Right lobe of liver (tissue), 6 donors: ENCODE results near the gene DSE. TPM values are rescaled to one million over a fixed set of nuclear protein-coding genes. Genes with fewer than 3 reads are reported as not detected.

Experiments used
- ATAC-seq, 4 donors: fragments of 200-7000 bp; cut with Tn5 transposase; one replicate each; pipeline ENCODE4 v1.9.1; 2020; ENCODE audit warnings: mild to moderate bottlenecking in 4 of 4, moderate library complexity in 4 of 4
- DNase-seq, 3 donors: peaks; one replicate each; pipeline ENCODE4 v3.0.0-alpha.2; 2020
- H3K27ac ChIP-seq, 3 donors: fragments of 200-600 bp; one replicate each; pipeline ENCODE4 v1.8.0; 2022
- H3K27me3 ChIP-seq, 2 donors: fragments of 200-600 bp; one replicate each; pipeline ENCODE4 v1.8.0; 2022
- H3K36me3 ChIP-seq, 4 donors: fragments of 200-600 bp; sonication (generic) in 1 of 4; one replicate each; pipeline versions ENCODE4 v1.5.1 to v1.8.0; 2017 to 2022; ENCODE audit warnings: control low read depth in 1 of 4
- H3K4me1 ChIP-seq, 4 donors: fragments of 200-600 bp; sonication (generic) in 1 of 4; one replicate each; pipeline versions ENCODE4 v1.5.1 to v1.8.0; 2017 to 2022; ENCODE audit warnings: control low read depth in 1 of 4
- H3K4me3 ChIP-seq, 3 donors: fragments of 200-600 bp; one replicate each; pipeline ENCODE4 v1.8.0; 2022
- H3K9me3 ChIP-seq, 4 donors: fragments of 200-600 bp; sonication (generic) in 1 of 4; one replicate each; pipeline versions ENCODE4 v1.5.1 to v1.8.0; 2017 to 2022; ENCODE audit warnings: control low read depth in 1 of 4
- POLR2A ChIP-seq: fragments of 450-650 bp; IDR thresholded peaks from one replicate; pipeline ENCODE4 v1.6.1; 2017; ENCODE audit warnings: antibody characterized with exemption, mild to moderate bottlenecking
- WGBS: methylation state at CpG from one replicate; pipeline ENCODE4 v1.1.6; 2018; ENCODE audit warnings: low coverage, low lambda C conversion rate; ENCODE audit not compliant: insufficient coverage; ENCODE audit errors: missing lambda C conversion rate; 5-methylcytosine and 5-hydroxymethylcytosine counted together
- intact Hi-C, 2 donors: fragments of 100-400 bp; cut with DNase I; formaldehyde crosslinking; loops; one replicate each; pipeline versions ENCODE4 v1.11.2 to v1.14.1; 2022
- total RNA-seq, 6 experiments: library from RNA; depleted of rRNA in 2 of 6; stranded (reverse); fragments of >200 nt in 2 of 6; fragmentation: NEBNext Ultra II Directional in 3 of 6; extraction: Animal tissue kit (Norgen Biotek cat#: 25700) in 3 of 6; gene quantifications; one replicate each; pipeline versions ENCODE4 v1.1.0 to v1.2.4, GENCODE V29; 2016 to 2023
- TF ChIP-seq, protein P1 (sequence below), 4 donors: fragments of 200-600 bp in 3 of 4; fragments of 450-650 bp in 1 of 4; IDR thresholded peaks; one replicate each; pipeline versions ENCODE4 v1.5.1 to v1.8.0; 2016 to 2022; ENCODE audit warnings: antibody characterized with exemption in 4 of 4, mild to moderate bottlenecking in 2 of 4
- donor health status: DM: no; HTN: yes; CAD: no.
- donor health status: DM: no; HTN: no; CAD: no.
- donor health status: DM: no; HTN: no; CAD: no.
- donor health status: DM: no; HTN: yes; CAD: no.
- donor health status: DM: no; HTN: yes; CAD: no.

DSE gene
- total RNA-seq, 6 experiments from 2014 or later, result 8.2 to 17.4 (median 12.2) TPM

DNA sequence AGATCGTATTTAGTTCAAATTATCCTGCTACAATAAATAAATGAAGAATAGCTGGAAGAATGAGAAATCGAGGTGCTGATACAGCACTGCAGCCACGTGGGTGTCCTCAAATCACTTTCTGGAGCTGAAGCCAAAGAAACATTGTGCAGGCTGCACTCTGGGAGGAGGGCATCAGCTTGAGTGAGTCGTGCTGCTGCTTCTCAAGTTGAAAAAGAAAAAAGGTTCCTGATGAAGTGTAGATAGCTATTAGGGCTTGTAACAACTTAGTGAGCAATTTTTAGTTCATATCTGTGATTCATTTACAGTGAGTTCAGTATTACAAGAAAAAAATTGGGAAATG lies 40.5 kb downstream of the DSE start:
- peak; percentile 43 to 62 (median 58) for ATAC-seq
- H3K36me3 ChIP-seq, result no peaks in the 10 kb centered on the region
- intact Hi-C loops, result no loop called here
- H3K27me3 ChIP-seq, result no peaks in the 10 kb centered on the region
- WGBS, result 24% methylated on average over 4 of the region's 4 CpGs
- H3K4me1 ChIP-seq, result no peaks in the 10 kb centered on the region
- no peak for DNase-seq
- peak overlapping the region in 1 of 3 donors; percentile 11 for H3K27ac ChIP-seq
- no peak overlapping the region for H3K4me3 ChIP-seq
- no peaks in the 10 kb centered on the region for H3K9me3 ChIP-seq
- TF ChIP-seq, protein P1, sequence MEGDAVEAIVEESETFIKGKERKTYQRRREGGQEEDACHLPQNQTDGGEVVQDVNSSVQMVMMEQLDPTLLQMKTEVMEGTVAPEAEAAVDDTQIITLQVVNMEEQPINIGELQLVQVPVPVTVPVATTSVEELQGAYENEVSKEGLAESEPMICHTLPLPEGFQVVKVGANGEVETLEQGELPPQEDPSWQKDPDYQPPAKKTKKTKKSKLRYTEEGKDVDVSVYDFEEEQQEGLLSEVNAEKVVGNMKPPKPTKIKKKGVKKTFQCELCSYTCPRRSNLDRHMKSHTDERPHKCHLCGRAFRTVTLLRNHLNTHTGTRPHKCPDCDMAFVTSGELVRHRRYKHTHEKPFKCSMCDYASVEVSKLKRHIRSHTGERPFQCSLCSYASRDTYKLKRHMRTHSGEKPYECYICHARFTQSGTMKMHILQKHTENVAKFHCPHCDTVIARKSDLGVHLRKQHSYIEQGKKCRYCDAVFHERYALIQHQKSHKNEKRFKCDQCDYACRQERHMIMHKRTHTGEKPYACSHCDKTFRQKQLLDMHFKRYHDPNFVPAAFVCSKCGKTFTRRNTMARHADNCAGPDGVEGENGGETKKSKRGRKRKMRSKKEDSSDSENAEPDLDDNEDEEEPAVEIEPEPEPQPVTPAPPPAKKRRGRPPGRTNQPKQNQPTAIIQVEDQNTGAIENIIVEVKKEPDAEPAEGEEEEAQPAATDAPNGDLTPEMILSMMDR (IDR thresholded peaks at IDR 0.05), result no peak
- no peak for TF ChIP-seq POLR2A

DNA sequence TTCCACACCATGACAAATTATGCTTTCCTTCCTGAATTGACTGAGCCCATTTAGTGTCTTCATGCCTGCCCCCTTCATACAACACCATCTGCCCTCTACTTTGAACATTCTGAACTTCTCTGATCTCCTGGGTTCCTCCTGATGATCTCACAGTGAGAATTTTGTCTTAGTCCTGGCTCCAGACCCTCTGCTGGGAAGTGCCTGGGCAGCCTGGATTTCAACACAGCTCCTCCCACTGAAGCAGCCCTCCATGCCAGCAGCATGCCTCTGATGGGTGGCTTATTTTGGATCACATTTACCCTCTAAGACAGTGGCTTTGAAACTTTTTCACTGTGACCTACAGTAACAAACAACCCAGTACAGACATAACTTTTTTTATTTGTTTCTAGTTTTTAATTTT lies 41.5 kb downstream of the DSE start:
- DNase-seq (no peak), ATAC-seq (peak in 1 of 4 donors; percentile 26)
- H3K27me3 ChIP-seq, result no peaks in the 10 kb centered on the region
- H3K4me3 ChIP-seq, result no peak overlapping the region
- no peak overlapping the region for H3K27ac ChIP-seq
- no peak for TF ChIP-seq POLR2A
- TF ChIP-seq, protein P1 (IDR thresholded peaks at IDR 0.05), result no peak
- intact Hi-C loops, result no loop called here
- H3K36me3 ChIP-seq, result no peaks in the 10 kb centered on the region
- no peaks in the 10 kb centered on the region for H3K4me1 ChIP-seq
- H3K9me3 ChIP-seq, result no peaks in the 10 kb centered on the region

DNA sequence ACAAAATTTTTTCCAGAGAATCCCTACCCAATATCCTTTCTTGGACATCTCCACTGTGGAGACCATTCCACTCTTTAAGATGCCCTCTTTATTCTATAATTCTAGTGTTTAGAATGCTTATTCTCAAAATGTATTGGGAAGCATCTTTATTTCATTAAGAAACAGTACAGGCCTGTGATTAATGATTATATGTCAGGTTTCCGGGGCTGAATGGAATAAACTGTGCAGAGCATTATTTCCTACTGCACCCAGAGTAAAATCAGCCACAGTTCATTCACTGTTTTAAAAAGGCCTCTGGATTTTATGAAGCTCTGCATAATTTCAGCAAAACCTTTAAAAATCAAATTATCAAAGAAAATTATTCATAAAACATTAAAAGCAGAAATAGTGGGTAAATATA lies 42.6 kb downstream of the DSE start:
- Histone ChIP-seq H3K36me3 (no peaks in the 10 kb centered on the region), H3K27me3 (no peaks in the 10 kb centered on the region), H3K27ac (no peak overlapping the region), H3K4me3 (no peak overlapping the region), H3K9me3 (no peaks in the 10 kb centered on the region), H3K4me1 (peaks cover 0 to 8% (median 0%) of the 10 kb centered on the region in 4 donors)
- TF ChIP-seq POLR2A, result no peak
- TF ChIP-seq, protein P1 (IDR thresholded peaks at IDR 0.05), result no peak
- WGBS, result 69% methylated on average over 1 of the region's 1 CpG
- intact Hi-C loops, result no loop called here
- ATAC-seq (no peak), DNase-seq (no peak)

DNA sequence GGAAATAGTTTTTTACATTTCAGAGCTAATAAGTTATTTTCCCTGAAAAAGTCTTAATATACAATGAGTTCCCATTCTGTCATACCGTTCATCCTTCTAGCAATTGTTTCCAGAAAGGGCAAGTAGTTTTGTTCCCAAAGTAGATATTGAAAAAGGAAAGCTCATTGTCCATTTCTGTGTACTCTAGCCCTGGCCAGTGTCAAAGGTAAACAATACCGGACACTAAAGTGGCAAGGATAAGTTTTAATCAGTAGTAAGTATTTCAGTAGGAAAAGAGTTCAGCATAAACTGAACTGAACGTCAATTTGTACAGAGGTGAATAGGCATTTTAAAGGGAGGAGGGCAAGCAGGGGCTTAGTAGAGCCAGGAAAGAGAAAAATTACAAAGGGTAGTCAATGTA lies 46.9 kb downstream of the DSE start:
- DNase-seq (no peak), ATAC-seq (peak; percentile 54 to 75 (median 73))
- no peaks in the 10 kb centered on the region for H3K27me3 ChIP-seq
- WGBS, result 15% methylated on average over 3 of the region's 3 CpGs
- intact Hi-C loops, result no loop called here
- no peaks in the 10 kb centered on the region for H3K9me3 ChIP-seq
- no peak overlapping the region for H3K4me3 ChIP-seq
- H3K27ac ChIP-seq, result no peak overlapping the region
- TF ChIP-seq, protein P1 (IDR thresholded peaks at IDR 0.05), result no peak
- no peak for TF ChIP-seq POLR2A
- H3K4me1 ChIP-seq, result peaks cover 0 to 8% (median 0%) of the 10 kb centered on the region in 4 donors
- no peaks in the 10 kb centered on the region for H3K36me3 ChIP-seq
